Panc1 (cell line): ENCODE measurements around the gene NCAM1. TPM values are rescaled to one million over a fixed set of nuclear protein-coding genes. Genes with fewer than 3 reads are reported as not detected.

Experiments
- ATAC-seq: fragments of 200-7000 bp; cut with Tn5 transposase; 2 replicates; pipeline ENCODE4 v1.9.1; 2020; ENCODE audit warnings: mild to moderate bottlenecking, moderate library complexity
- BruUV-seq: library from RNA; stranded (reverse); fragments of 400-500 nt; replicated peaks from 2 replicates; lab custom pipeline; 2021; lab: Mats Ljungman, UMichigan
- CTCF ChIA-PET: fragments of 300-600 bp; sonication (Branson Sonifier 250); formaldehyde crosslinking; loops from one replicate; lab custom pipeline; 2022; ENCODE audit warnings: antibody characterized with exemption; lab: Charles Lee
- POLR2A ChIA-PET: fragments of 300-600 bp; sonication (Branson Sonifier 250); formaldehyde crosslinking; loops from one replicate; lab custom pipeline; 2022; ENCODE audit warnings: antibody characterized with exemption; lab: Charles Lee
- DNase-seq: peaks from one replicate; pipeline ENCODE4 v3.0.0-alpha.2; 2010; ENCODE audit warnings: low read depth, low spot score
- H3K27ac ChIP-seq: 2 replicates; pipeline ENCODE4 v1.5.1; 2011; ENCODE audit warnings: mild to moderate bottlenecking, low read length, inconsistent platforms
- H3K27me3 ChIP-seq: fragments of 200-500 bp; sonication (Bioruptor generic); 2 replicates; pipeline ENCODE4 v1.6.0; 2014; ENCODE audit warnings: low read length, inconsistent platforms; ENCODE audit not compliant: control insufficient read depth, insufficient read depth
- H3K36me3 ChIP-seq: fragments of 200-500 bp; sonication (Bioruptor generic); 2 replicates; pipeline ENCODE4 v1.5.1; 2014; ENCODE audit warnings: inconsistent platforms, mild to moderate bottlenecking, low read length, moderate library complexity; ENCODE audit not compliant: control insufficient read depth, insufficient read depth
- H3K4me1 ChIP-seq: 2 replicates; pipeline ENCODE4 v1.5.1; 2011; ENCODE audit warnings: inconsistent platforms, mild to moderate bottlenecking, low read length, moderate library complexity; ENCODE audit not compliant: control insufficient read depth, insufficient read depth
- H3K4me3 ChIP-seq, 2 experiments: 2 replicates each; pipeline ENCODE4 v1.5.1; 2011 to 2012; ENCODE audit warnings: low read depth in 2 of 2, low read length in 2 of 2, mild to moderate bottlenecking in 2 of 2, inconsistent platforms in 1 of 2, moderate library complexity in 1 of 2
- H3K9me3 ChIP-seq: fragments of 200-500 bp; sonication (Bioruptor generic); 2 replicates; pipeline ENCODE4 v1.5.1; 2014; ENCODE audit warnings: low read depth, mild to moderate bottlenecking, inconsistent platforms, low read length, moderate library complexity; ENCODE audit not compliant: control insufficient read depth, insufficient read depth
- CTCF ChIP-seq: fragments of 450-650 bp; IDR thresholded peaks from 2 replicates; pipeline ENCODE4 v1.5.1; 2017; ENCODE audit warnings: mild to moderate bottlenecking
- POLR2AphosphoS5 ChIP-seq: IDR thresholded peaks from 2 replicates; pipeline ENCODE4 v1.6.1; 2012; ENCODE audit warnings: mild to moderate bottlenecking, low read depth, low read length, moderate library complexity
- REST ChIP-seq, 2 experiments: IDR thresholded peaks; 2 replicates each; pipeline ENCODE4 v1.6.1; 2011 to 2012; ENCODE audit warnings: low read depth in 2 of 2, control low read depth in 1 of 2, low read length in 1 of 2, mild to moderate bottlenecking in 1 of 2, moderate library complexity in 1 of 2; ENCODE audit not compliant: insufficient read depth in 1 of 2
- SIN3A ChIP-seq: IDR thresholded peaks from 2 replicates; pipeline ENCODE4 v1.6.1; 2012; ENCODE audit warnings: low read depth, mild to moderate bottlenecking, low read length, moderate library complexity, borderline replicate concordance; ENCODE audit not compliant: insufficient read depth
- TCF7L2 ChIP-seq: IDR thresholded peaks from 2 replicates; pipeline ENCODE4 v1.6.1; 2011; ENCODE audit warnings: mild to moderate bottlenecking, low read depth, low read length, inconsistent platforms
- in situ Hi-C: cut with HindIII; loops from 2 replicates; pipeline ENCODE4 v1.10.0; 2016; ENCODE audit warnings: low sequenced_read_pairs, low pct_unique_long_range_greater_than_20kb
- intact Hi-C: fragments of 100-400 bp; cut with micrococcal nuclease; formaldehyde crosslinking; loops from one replicate; pipeline ENCODE4 v1.10.0; 2022; ENCODE audit not compliant: unreplicated experiment
- total RNA-seq: library from RNA; stranded (reverse); gene quantifications from one replicate; pipeline ENCODE4 v1.2.1, GENCODE V29; 2021; ENCODE audit not compliant: unreplicated experiment

Gene NCAM1
- total RNA-seq, 1 experiment from 2014 or later, result 0.18 TPM

GRCh38 chr11:113075586-113076095, 114.4 kb downstream of the NCAM1 start:
- POLR2A ChIA-PET, result no interaction called here
- Histone ChIP-seq H3K4me3 (no peak overlapping the region), H3K4me1 (no peaks in the 10 kb centered on the region), H3K27ac (no peak overlapping the region), H3K36me3 (no peaks in the 10 kb centered on the region), H3K27me3 (0 out of 2 replicates have a peak, but pooled peaks cover 2% of the 10 kb centered on the region), H3K9me3 (no peaks in the 10 kb centered on the region)
- in situ Hi-C loops (no loop called here), intact Hi-C loops (no loop called here)
- ATAC-seq (no peak), DNase-seq (no peak)
- BruUV-seq, result no TSS peak
- CTCF ChIA-PET, result no interaction called here
- TF ChIP-seq REST (IDR thresholded peaks at IDR 0.05; ENCODE audit: insufficient read depth in 1 of 2, low read depth in 2 of 2, low read length in 1 of 2) (no peak), SIN3A (no peak), CTCF (no peak), TCF7L2 (no peak), POLR2AphosphoS5 (no peak)

GRCh38 chr11:113077379-113077778, 116.2 kb downstream of the NCAM1 start:
- in situ Hi-C loops, result no loop called here
- no peak for TF ChIP-seq REST (IDR thresholded peaks at IDR 0.05; ENCODE audit: insufficient read depth in 1 of 2, low read depth in 2 of 2, low read length in 1 of 2)
- no peak for TF ChIP-seq TCF7L2
- no peak for TF ChIP-seq CTCF
- no peak for TF ChIP-seq SIN3A
- TF ChIP-seq POLR2AphosphoS5, result no peak
- ATAC-seq (no peak), DNase-seq (no peak)
- intact Hi-C loops, result no loop called here
- H3K27me3 ChIP-seq, result 0 out of 2 replicates have a peak, but pooled peaks cover 4% of the 10 kb centered on the region
- H3K4me1 ChIP-seq, result no peaks in the 10 kb centered on the region
- no peak overlapping the region for H3K4me3 ChIP-seq
- no TSS peak for BruUV-seq
- CTCF ChIA-PET, result no interaction called here
- no peak overlapping the region for H3K27ac ChIP-seq
- no peaks in the 10 kb centered on the region for H3K36me3 ChIP-seq
- no peaks in the 10 kb centered on the region for H3K9me3 ChIP-seq
- POLR2A ChIA-PET, result no interaction called here
